HepG2 (cell line): ENCODE results near the gene MPIG6B. TPM values are rescaled to one million over a fixed set of nuclear protein-coding genes. Genes with fewer than 3 reads are reported as not detected.

ENCODE experiments used
- ATAC-seq: fragments of 200-7000 bp; cut with Tn5 transposase; 3 replicates; pipeline ENCODE4 v1.9.1; 2020; ENCODE audit warnings: mild to moderate bottlenecking, moderate library complexity
- BruUV-seq: library from RNA; stranded (reverse); fragments of 400-500 nt; replicated peaks from 2 replicates; lab custom pipeline; 2021; lab: Mats Ljungman, UMichigan
- CTCF ChIA-PET: fragments of 300-600 bp; formaldehyde crosslinking; extraction: SDS; loops from one replicate; lab custom pipeline; 2021; ENCODE audit warnings: low total read pairs, inconsistent platforms, low intra/inter-chr PET ratio; lab: Yijun Ruan, JAX
- POLR2A ChIA-PET: fragments of 350-600 bp; sonication (Branson Sonifier 250); formaldehyde crosslinking; loops from one replicate; lab custom pipeline; 2020; ENCODE audit warnings: antibody characterized with exemption, inconsistent platforms; lab: Yijun Ruan, JAX
- DNase-seq: peaks from one replicate; pipeline ENCODE4 v3.0.0-alpha.2; 2015; ENCODE audit warnings: low spot score
- FAIRE-seq: peaks from 3 replicates; lab custom pipeline; 2011; peaks lifted over from hg19 to GRCh38; lab: Jason Lieb, UNC
- H2AFZ ChIP-seq: one replicate; pipeline ENCODE4 v1.6.1; 2011; ENCODE audit warnings: low read length, inconsistent platforms
- H3K27ac ChIP-seq: fragments of 300-600 bp; 3 replicates; pipeline ENCODE4 v1.8.0; 2011; ENCODE audit warnings: mixed run types, mild to moderate bottlenecking, mixed read lengths, low read length, inconsistent platforms; ENCODE audit not compliant: insufficient read depth; ENCODE audit errors: extremely low read length
- H3K27me3 ChIP-seq, 2 experiments: fragments of 200-600 bp in 1 of 2; 2 replicates in 1 of 2; 3 replicates in 1 of 2; pipeline versions ENCODE4 v1.6.0 to v1.8.0; 2011; ENCODE audit warnings: low read length in 2 of 2, mild to moderate bottlenecking in 2 of 2, moderate library complexity in 2 of 2, inconsistent platforms in 1 of 2; ENCODE audit not compliant: insufficient read depth in 2 of 2, control insufficient read depth in 1 of 2
- H3K36me3 ChIP-seq, 2 experiments: fragments of 200-600 bp in 1 of 2; replicated peaks in 1 of 2; 2 replicates in 1 of 2; 3 replicates in 1 of 2; pipeline versions ENCODE4 v1.5.1 to v1.8.0; 2011; ENCODE audit warnings: low read length in 2 of 2, inconsistent platforms in 1 of 2; ENCODE audit not compliant: insufficient read depth in 2 of 2, control insufficient read depth in 1 of 2
- H3K4me1 ChIP-seq: 2 replicates; pipeline ENCODE4 v1.5.1; 2012; ENCODE audit warnings: low read length, inconsistent platforms; ENCODE audit not compliant: insufficient read depth
- H3K4me2 ChIP-seq: 2 replicates; pipeline ENCODE4 v1.6.0; 2011; ENCODE audit warnings: low read depth, low read length, inconsistent platforms
- H3K4me3 ChIP-seq, 3 experiments: fragments of 200-600 bp in 1 of 3; sonication (generic), shearing (Covaris generic) in 1 of 3; replicated peaks in 1 of 3; 2 replicates each; pipeline ENCODE4 v1.5.1; 2011 to 2016; ENCODE audit warnings: low read length in 3 of 3, inconsistent platforms in 2 of 3, low read depth in 2 of 3, mild to moderate bottlenecking in 2 of 3, control low read depth in 1 of 3, mixed read lengths in 1 of 3; ENCODE audit not compliant: insufficient read depth in 1 of 3
- H3K79me2 ChIP-seq: one replicate; pipeline ENCODE4 v1.6.1; 2011; ENCODE audit warnings: low read length, inconsistent platforms; ENCODE audit not compliant: insufficient read depth
- H3K9ac ChIP-seq: 2 replicates; pipeline ENCODE4 v1.6.0; 2011; ENCODE audit warnings: mild to moderate bottlenecking, low read depth, low read length, inconsistent platforms; ENCODE audit not compliant: insufficient read depth
- H3K9me3 ChIP-seq: 2 replicates; pipeline ENCODE4 v1.5.1; 2012; ENCODE audit warnings: mild to moderate bottlenecking, low read length
- H4K20me1 ChIP-seq: 2 replicates; pipeline ENCODE4 v1.6.0; 2011; ENCODE audit warnings: inconsistent platforms, mild to moderate bottlenecking, low read length, moderate library complexity; ENCODE audit not compliant: insufficient read depth
- GPBP1L1 ChIP-seq: sonication (generic); formaldehyde crosslinking; IDR thresholded peaks from 2 replicates; pipeline ENCODE4 v1.5.0; 2020; ENCODE audit warnings: mild to moderate bottlenecking, missing genetic modification reagents
- GZF1 ChIP-seq: sonication (generic); formaldehyde crosslinking; IDR thresholded peaks from 2 replicates; pipeline ENCODE4 v1.5.1; 2020; ENCODE audit warnings: mild to moderate bottlenecking, missing genetic modification reagents
- NCOA1 ChIP-seq: sonication (generic); formaldehyde crosslinking; IDR thresholded peaks from 2 replicates; pipeline ENCODE4 v1.9.0; 2021; ENCODE audit warnings: missing genetic modification reagents
- WGBS: methylation state at CpG from one replicate; pipeline ENCODE4 v1.1.6; 2017; ENCODE audit warnings: low lambda C conversion rate; 5-methylcytosine and 5-hydroxymethylcytosine counted together
- in situ Hi-C: cut with HindIII; loops from 2 replicates; pipeline ENCODE4 v1.10.0; 2017; ENCODE audit warnings: low pct_unique_long_range_greater_than_20kb; ENCODE audit not compliant: extremely low pct_ligation_motif_present
- intact Hi-C: fragments of 100-400 bp; cut with micrococcal nuclease; formaldehyde crosslinking; loops from one replicate; pipeline ENCODE4 v1.10.0; 2022; ENCODE audit not compliant: unreplicated experiment
- polyA plus RNA-seq, 8 experiments: library from polyadenylated mRNA; depleted of rRNA in 3 of 8; stranded (reverse) in 7 of 8; unstranded in 1 of 8; fragments of >200 nt; fragmentation: Illumina TruSeq in 4 of 8; extraction: Trizol in 4 of 8; gene quantifications; 2 replicates each; pipeline versions ENCODE4 v1.2.1 to v1.2.3, GENCODE V29; 2011 to 2016; ENCODE audit warnings: low read depth in 4 of 8, missing spikeins in 1 of 8, mixed read lengths in 1 of 8; ENCODE audit not compliant: insufficient read depth in 1 of 8
- total RNA-seq, 5 experiments: library from RNA; depleted of rRNA; stranded (reverse); fragments of >200 nt; fragmentation: Illumina TruSeq; extraction: Trizol; gene quantifications; 2 replicates each; pipeline ENCODE4 v1.2.3, GENCODE V29; 2016; ENCODE audit warnings: low read depth in 1 of 5
- TF ChIP-seq, protein P1 (sequence below): sonication (generic); formaldehyde crosslinking; conservative IDR thresholded peaks from 2 replicates; pipeline ENCODE4 v1.8.1; 2023; ENCODE audit warnings: missing genetic modification reagents
- TF ChIP-seq, protein P2 (sequence below): sonication (generic); formaldehyde crosslinking; IDR thresholded peaks from 2 replicates; pipeline ENCODE4 v1.4.0; 2020; ENCODE audit warnings: missing genetic modification reagents
- TF ChIP-seq, protein P3 (sequence below): sonication (generic); formaldehyde crosslinking; IDR thresholded peaks from 2 replicates; pipeline ENCODE4 v1.5.1; 2020; ENCODE audit warnings: mild to moderate bottlenecking, moderate library complexity, missing genetic modification reagents

The MPIG6B gene
- total and polyA plus RNA-seq, 2 of the 13 experiments (the other 11 are each of a cell fraction or from before 2014, with no cell fraction given) = not detected

GRCh38 chr6:31775184-31775583, 52.0 kb downstream of the MPIG6B start:
- Histone ChIP-seq H3K36me3 (peaks cover 7% of the 10 kb centered on the region in 2 experiments; a peak in 4 of 5 replicates), H3K79me2 (no peaks in the 10 kb centered on the region), H3K4me3 (peak overlapping the region in 2 of 3 experiments; percentile 35 to 72; a peak in 4 of 6 replicates), H3K9me3 (no peaks in the 10 kb centered on the region), H3K27me3 (no peaks in the 10 kb centered on the region), H3K4me2 (peak overlapping the region; percentile 88), H4K20me1 (no peaks in the 10 kb centered on the region), H2AFZ (no peak overlapping the region), H3K27ac (no peak overlapping the region), H3K9ac (peak overlapping the region; percentile 62; the same call in 1 of the 2 replicates), H3K4me1 (peaks cover 59% of the 10 kb centered on the region)
- CTCF ChIA-PET = no interaction called here
- DNase-seq (no peak), ATAC-seq (peak; percentile 30), FAIRE-seq (peak; percentile 37)
- POLR2A ChIA-PET = interaction anchor here (0.9 to 9.0 kb wide), 20 partner anchors 9 to 176 kb away, joined by 3 to 279 read pairs (median 6); partner anchors contain the start of genes ABHD16A, APOM, BAG6 and CLIC1
- intact Hi-C loops = loop anchor here (10.0 kb wide), 1 partner anchor 150 kb away; the partner anchor contains the start of gene C2
- in situ Hi-C loops = no loop called here
- 28% methylated on average over 3 of the region's 4 CpGs for WGBS
- TF ChIP-seq GPBP1L1 (CRISPR knock-in tag) = no peak
- TF ChIP-seq, protein P1, sequence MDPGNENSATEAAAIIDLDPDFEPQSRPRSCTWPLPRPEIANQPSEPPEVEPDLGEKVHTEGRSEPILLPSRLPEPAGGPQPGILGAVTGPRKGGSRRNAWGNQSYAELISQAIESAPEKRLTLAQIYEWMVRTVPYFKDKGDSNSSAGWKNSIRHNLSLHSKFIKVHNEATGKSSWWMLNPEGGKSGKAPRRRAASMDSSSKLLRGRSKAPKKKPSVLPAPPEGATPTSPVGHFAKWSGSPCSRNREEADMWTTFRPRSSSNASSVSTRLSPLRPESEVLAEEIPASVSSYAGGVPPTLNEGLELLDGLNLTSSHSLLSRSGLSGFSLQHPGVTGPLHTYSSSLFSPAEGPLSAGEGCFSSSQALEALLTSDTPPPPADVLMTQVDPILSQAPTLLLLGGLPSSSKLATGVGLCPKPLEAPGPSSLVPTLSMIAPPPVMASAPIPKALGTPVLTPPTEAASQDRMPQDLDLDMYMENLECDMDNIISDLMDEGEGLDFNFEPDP (CRISPR knock-in tag) = peak; percentile 95
- TF ChIP-seq, protein P2, sequence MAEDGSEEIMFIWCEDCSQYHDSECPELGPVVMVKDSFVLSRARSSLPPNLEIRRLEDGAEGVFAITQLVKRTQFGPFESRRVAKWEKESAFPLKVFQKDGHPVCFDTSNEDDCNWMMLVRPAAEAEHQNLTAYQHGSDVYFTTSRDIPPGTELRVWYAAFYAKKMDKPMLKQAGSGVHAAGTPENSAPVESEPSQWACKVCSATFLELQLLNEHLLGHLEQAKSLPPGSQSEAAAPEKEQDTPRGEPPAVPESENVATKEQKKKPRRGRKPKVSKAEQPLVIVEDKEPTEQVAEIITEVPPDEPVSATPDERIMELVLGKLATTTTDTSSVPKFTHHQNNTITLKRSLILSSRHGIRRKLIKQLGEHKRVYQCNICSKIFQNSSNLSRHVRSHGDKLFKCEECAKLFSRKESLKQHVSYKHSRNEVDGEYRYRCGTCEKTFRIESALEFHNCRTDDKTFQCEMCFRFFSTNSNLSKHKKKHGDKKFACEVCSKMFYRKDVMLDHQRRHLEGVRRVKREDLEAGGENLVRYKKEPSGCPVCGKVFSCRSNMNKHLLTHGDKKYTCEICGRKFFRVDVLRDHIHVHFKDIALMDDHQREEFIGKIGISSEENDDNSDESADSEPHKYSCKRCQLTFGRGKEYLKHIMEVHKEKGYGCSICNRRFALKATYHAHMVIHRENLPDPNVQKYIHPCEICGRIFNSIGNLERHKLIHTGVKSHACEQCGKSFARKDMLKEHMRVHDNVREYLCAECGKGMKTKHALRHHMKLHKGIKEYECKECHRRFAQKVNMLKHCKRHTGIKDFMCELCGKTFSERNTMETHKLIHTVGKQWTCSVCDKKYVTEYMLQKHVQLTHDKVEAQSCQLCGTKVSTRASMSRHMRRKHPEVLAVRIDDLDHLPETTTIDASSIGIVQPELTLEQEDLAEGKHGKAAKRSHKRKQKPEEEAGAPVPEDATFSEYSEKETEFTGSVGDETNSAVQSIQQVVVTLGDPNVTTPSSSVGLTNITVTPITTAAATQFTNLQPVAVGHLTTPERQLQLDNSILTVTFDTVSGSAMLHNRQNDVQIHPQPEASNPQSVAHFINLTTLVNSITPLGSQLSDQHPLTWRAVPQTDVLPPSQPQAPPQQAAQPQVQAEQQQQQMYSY (CRISPR knock-in tag) = peak; percentile 79
- no peak for TF ChIP-seq GZF1 (CRISPR knock-in tag)
- TF ChIP-seq NCOA1 = no peak
- TF ChIP-seq, protein P3, sequence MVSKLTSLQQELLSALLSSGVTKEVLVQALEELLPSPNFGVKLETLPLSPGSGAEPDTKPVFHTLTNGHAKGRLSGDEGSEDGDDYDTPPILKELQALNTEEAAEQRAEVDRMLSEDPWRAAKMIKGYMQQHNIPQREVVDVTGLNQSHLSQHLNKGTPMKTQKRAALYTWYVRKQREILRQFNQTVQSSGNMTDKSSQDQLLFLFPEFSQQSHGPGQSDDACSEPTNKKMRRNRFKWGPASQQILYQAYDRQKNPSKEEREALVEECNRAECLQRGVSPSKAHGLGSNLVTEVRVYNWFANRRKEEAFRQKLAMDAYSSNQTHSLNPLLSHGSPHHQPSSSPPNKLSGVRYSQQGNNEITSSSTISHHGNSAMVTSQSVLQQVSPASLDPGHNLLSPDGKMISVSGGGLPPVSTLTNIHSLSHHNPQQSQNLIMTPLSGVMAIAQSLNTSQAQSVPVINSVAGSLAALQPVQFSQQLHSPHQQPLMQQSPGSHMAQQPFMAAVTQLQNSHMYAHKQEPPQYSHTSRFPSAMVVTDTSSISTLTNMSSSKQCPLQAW (CRISPR knock-in tag) = no peak
- no TSS peak for BruUV-seq
